ENCODE results near the gene EMILIN3.
"Not testable (repeated sequence)": the region's sequence is repeated elsewhere in the genome, so short reads cannot be mapped to it uniquely, and the experiment has no call there.

EMILIN3 gene

DNA sequence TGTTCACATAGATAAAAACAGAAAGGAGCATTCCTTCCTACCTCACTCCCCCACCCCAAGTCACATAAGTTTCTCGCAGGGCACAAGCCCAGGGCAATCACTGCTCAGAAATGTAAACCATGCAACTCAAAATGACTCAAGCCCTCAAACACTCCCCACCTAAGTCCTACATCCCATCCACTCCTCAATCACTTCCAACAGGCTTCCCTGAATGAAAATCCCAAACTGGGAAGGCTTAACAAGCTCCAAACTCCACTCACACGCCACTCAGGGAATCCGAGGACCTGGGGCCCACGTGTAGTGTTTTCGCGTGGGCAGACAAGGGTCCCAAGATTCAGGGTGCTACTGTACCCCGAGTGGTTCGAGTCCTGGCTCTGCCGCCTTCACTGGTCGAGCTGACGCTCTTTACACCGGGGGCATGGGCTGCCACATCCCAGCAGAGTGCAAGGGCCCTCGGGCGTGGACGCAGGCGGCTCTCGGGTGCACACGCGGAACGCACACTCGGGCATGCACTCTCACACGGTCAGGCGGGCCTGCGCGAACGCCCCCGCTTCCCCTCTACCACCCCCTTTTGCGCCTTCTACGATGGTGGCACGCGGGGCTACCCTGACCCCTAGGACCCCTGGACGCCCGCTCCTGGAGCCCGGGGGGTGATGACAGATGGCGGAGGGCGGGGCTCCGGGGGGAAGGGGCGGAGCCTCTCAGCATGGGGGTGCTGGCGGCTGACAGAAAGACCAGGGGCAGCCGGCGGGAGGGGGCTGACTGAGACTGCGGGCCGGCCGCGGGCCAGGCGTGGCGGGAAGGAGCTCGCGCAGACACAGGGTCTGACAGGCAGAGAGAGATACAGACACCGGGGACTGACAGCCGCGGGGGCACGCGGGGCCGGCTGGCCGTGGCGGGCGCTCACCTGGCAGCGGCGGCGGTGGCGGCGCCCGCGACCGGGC lies 49.7 kb downstream of the EMILIN3 start:
- DNase-seq: peak; percentile 82

DNA sequence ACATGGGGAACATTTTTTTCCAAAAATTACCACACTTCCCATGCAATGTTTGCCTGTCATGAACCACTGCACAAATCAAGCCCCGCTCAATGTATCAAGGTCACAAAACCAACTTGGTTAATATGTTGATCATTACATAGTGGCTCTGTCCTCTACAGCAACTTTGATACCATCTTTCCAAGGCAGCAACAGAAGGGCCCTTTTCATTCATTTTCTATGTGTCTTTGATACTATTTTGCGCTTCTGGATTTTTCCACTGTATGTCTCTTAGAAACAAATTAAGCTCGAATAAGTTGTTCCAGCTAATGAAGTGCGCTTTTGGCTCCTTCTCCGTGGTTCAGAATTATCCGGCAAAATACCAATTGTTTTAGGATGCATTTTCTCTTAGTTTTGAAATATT lies 50.6 kb downstream of the EMILIN3 start:
- DNase-seq: no peak

DNA sequence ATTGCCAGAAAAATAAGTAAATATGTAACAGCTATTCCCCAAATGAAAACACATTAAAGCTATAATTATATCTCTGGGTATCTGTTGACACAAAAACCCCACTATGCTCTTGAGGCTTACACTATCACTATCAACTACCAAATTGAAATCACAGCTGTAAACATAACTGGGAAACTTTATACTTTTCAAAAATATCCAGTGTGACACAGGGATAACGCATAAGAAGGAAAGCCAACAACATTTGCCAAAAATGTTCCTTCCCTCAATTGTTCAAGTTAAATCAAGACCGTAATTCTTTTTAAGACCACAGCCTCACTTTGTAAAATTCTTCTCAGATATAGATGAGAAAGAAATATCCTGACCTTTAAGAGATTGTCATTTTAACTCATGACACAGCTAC lies 52.2 kb downstream of the EMILIN3 start:
- no peak for DNase-seq

DNA sequence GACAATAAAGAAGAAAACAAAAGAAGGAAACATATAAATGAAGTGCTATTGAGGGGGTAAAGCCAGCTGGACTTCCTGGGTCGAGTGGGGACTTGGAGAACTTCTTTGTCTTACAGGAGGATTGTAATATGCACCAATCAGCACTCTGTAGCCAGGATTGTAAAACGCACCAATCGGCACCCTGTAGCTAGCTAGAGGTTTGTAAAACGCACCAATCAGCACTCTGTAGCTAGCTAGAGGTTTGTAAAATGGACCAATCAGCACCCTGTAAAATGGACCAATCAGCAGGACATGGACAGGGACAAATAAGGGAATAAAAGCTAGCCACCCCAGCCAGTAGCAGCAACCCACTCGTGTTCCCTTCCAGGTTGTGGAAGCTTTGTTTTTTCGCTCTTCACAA lies 54.6 kb downstream of the EMILIN3 start:
- DNase-seq: not testable (repeated sequence)

All from stimulated activated CD4-positive, alpha-beta T cell treated with anti-CD3 and anti-CD28 coated beads, Interleukin-4, amount 100 ng/mL, for 1 hour (primary cell).